Activated T-cell treated with anti-CD3 and anti-CD28 coated beads, Interleukin-2, amount 50 U/mL, for 72 hours (primary cell): ENCODE data around the gene OTUB2. TPM values are rescaled to one million over a fixed set of nuclear protein-coding genes. Genes with fewer than 3 reads are reported as not detected.

Experiments used
- ATAC-seq, 2 donors: fragments of 150-1000 bp; cut with Tn5 transposase; replicated peaks in 1 of 2; 2 replicates each; pipeline ENCODE4 v1.10.0; 2021; ENCODE audit warnings: moderate library complexity in 2 of 2, mild to moderate bottlenecking in 1 of 2
- DNase-seq, 2 donors: peaks; one replicate each; pipeline ENCODE4 v3.0.0; 2021 to 2022; ENCODE audit warnings: mixed read lengths in 1 of 2
- H3K27ac Mint-ChIP-seq: one replicate; pipeline ENCODE4 v1.8.0; 2022; ENCODE audit warnings: mild to moderate bottlenecking, moderate library complexity, mixed read lengths
- H3K27me3 Mint-ChIP-seq: one replicate; pipeline ENCODE4 v1.8.0; 2022; ENCODE audit warnings: low read depth, mixed read lengths
- H3K36me3 Mint-ChIP-seq, 2 donors: one replicate each; pipeline ENCODE4 v1.8.0; 2022; ENCODE audit warnings: mixed read lengths in 2 of 2, mild to moderate bottlenecking in 1 of 2; ENCODE audit not compliant: insufficient read depth in 2 of 2
- H3K4me1 Mint-ChIP-seq: one replicate; pipeline ENCODE4 v1.8.0; 2022; ENCODE audit warnings: low read depth, mixed read lengths
- H3K4me3 Mint-ChIP-seq, 2 donors: one replicate each; pipeline ENCODE4 v1.8.0; 2022; ENCODE audit warnings: mild to moderate bottlenecking in 2 of 2, mixed read lengths in 2 of 2, moderate library complexity in 2 of 2
- H3K9me3 Mint-ChIP-seq, 2 donors: one replicate each; pipeline ENCODE4 v1.8.0; 2022; ENCODE audit warnings: mixed read lengths in 2 of 2
- total RNA-seq, 2 donors: library from RNA; stranded (reverse); gene quantifications; one replicate each; pipeline ENCODE4 v1.2.3, GENCODE V29; 2022

Gene OTUB2
- total RNA-seq, 2 donors from 2014 or later = 1.9 to 2.1 TPM

DNA sequence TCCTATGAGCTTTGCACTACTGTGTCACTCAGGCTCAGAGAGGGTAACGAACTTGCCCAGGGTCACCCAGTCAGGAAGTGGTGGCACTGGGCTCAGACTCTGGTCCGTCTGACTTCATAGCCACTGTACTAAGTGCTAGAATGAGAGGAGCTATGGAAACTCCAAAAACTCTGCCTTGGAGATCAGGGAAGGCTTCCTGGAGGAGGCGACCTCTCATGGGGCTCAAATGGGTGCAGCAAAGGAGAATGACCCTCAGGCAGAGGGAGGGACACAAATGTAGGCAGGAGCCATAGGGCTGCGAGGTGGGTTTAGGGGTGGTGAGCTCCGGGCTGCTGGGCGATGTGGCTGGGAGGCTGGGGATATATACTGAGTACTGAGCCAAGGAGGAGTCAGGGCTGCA lies 25.9 kb upstream of the OTUB2 start:
- H3K36me3 Mint-ChIP-seq = no peaks in the 10 kb centered on the region
- no peaks in the 10 kb centered on the region for H3K9me3 Mint-ChIP-seq
- no peak for ATAC-seq
- H3K4me3 Mint-ChIP-seq = no peak overlapping the region
- peaks cover 4% of the 10 kb centered on the region for H3K27me3 Mint-ChIP-seq
- H3K27ac Mint-ChIP-seq = no peak overlapping the region
- H3K4me1 Mint-ChIP-seq = peaks cover 54% of the 10 kb centered on the region
- no peak for DNase-seq

DNA sequence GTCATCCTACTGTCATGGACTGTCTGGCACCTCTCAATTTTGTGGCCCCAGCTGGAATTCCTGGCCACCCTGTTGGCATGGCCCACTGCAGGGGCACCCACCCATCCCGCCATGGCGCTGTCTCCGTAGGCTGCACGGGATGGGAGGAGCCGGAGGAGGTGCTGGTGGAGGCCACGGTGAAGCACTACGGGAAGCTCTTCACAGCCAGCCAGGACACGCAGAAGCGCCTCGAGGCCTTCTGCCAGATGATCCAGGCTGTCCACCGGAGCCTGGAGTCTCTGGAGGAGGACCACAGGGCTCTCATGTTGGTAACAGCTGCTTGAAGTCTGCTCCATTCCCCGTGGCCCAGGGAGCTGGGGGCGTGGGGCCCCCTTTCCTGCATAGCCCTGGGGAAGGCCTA lies 25.1 kb upstream of the OTUB2 start:
- DNase-seq = no peak
- Mint-ChIP-seq H3K4me3 (no peak overlapping the region), H3K27me3 (peaks cover 6% of the 10 kb centered on the region), H3K9me3 (no peaks in the 10 kb centered on the region), H3K4me1 (peaks cover 46% of the 10 kb centered on the region), H3K36me3 (no peaks in the 10 kb centered on the region), H3K27ac (no peak overlapping the region)
- no peak for ATAC-seq

- H3K27ac Mint-ChIP-seq = no peak overlapping the region
- H3K4me1 Mint-ChIP-seq = peaks cover 42% of the 10 kb centered on the region
- no peaks in the 10 kb centered on the region for H3K36me3 Mint-ChIP-seq
- no peaks in the 10 kb centered on the region for H3K9me3 Mint-ChIP-seq
- DNase-seq = peak; percentile 55 to 69
- H3K4me3 Mint-ChIP-seq = peak overlapping the region; percentile 11 to 34
- peak; percentile 67 to 77 for ATAC-seq
- H3K27me3 Mint-ChIP-seq = peaks cover 6% of the 10 kb centered on the region
These were observed 24.4 kb upstream of the OTUB2 start for GRCh38 chr14:94001501-94002396.

GRCh38 chr14:94003397-94003796 lies 22.7 kb upstream of the OTUB2 start:
- H3K4me3 Mint-ChIP-seq = no peak overlapping the region
- no peak overlapping the region for H3K27ac Mint-ChIP-seq
- peaks cover 6% of the 10 kb centered on the region for H3K27me3 Mint-ChIP-seq
- H3K9me3 Mint-ChIP-seq = no peaks in the 10 kb centered on the region
- no peaks in the 10 kb centered on the region for H3K36me3 Mint-ChIP-seq
- peaks cover 38% of the 10 kb centered on the region for H3K4me1 Mint-ChIP-seq
- ATAC-seq (no peak), DNase-seq (no peak)

GRCh38 chr14:94004015-94004414 lies 22.1 kb upstream of the OTUB2 start:
- Mint-ChIP-seq H3K4me1 (peaks cover 39% of the 10 kb centered on the region), H3K9me3 (no peaks in the 10 kb centered on the region), H3K27me3 (peaks cover 6% of the 10 kb centered on the region), H3K4me3 (no peak overlapping the region), H3K36me3 (no peaks in the 10 kb centered on the region), H3K27ac (no peak overlapping the region)
- ATAC-seq (no peak), DNase-seq (no peak)

GRCh38 chr14:94005324-94006073 lies 20.6 kb upstream of the OTUB2 start:
- Mint-ChIP-seq H3K4me3 (no peak overlapping the region), H3K27me3 (peaks cover 6% of the 10 kb centered on the region), H3K27ac (no peak overlapping the region), H3K9me3 (no peaks in the 10 kb centered on the region), H3K36me3 (no peaks in the 10 kb centered on the region), H3K4me1 (peaks cover 36% of the 10 kb centered on the region)
- ATAC-seq = no peak
- peak in 1 of 2 donors; percentile 31 for DNase-seq

DNA sequence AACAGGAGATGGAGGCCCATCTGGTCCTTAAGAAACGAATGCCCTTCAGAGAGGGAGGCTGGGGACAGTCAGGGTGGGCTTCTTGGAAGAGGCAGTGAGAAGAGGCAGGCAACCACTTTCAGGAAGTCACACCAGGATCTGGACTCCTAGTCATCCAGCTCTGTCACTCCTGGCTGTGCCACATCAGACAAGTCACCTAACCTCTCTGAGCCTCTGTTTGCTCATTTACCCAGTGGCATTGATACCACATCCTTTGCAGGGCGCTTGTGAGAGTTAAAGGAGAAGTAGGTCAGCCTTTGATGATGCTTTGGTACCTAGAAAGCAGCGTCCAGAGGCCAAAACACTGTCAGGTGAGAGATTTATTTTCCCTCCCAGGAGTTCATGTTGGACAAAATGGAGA lies 17.9 kb upstream of the OTUB2 start:
- Mint-ChIP-seq H3K4me1 (peaks cover 40% of the 10 kb centered on the region), H3K9me3 (no peaks in the 10 kb centered on the region), H3K27ac (no peak overlapping the region), H3K27me3 (peaks cover 6% of the 10 kb centered on the region), H3K4me3 (no peak overlapping the region), H3K36me3 (no peaks in the 10 kb centered on the region)
- ATAC-seq (peak; percentile 67 to 71), DNase-seq (no peak)

DNA sequence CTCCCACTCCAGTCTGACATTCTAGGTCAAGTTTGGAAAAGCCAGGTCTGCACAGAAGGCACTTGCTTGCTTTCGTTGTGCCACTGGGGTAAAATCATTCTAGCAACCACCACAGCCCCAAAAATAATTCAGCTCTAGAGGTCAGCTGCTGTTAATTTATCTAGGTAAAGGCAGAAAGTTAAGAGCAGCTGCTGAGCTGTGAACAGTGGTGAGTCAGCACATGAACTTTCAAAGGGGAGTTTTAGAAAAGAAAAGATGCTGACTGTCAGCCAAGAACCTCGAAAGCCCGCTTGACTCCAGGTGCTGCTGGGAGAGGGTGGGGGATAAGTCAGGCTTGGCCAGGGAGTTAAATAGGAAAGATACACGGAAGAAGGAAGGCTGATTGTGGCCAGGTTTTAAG lies 16.4 kb upstream of the OTUB2 start:
- Mint-ChIP-seq H3K27ac (no peak overlapping the region), H3K4me3 (peak overlapping the region; percentile 13 to 41), H3K4me1 (peaks cover 40% of the 10 kb centered on the region), H3K36me3 (no peaks in the 10 kb centered on the region), H3K27me3 (peaks cover 6% of the 10 kb centered on the region), H3K9me3 (no peaks in the 10 kb centered on the region)
- DNase-seq (no peak), ATAC-seq (peak; percentile 35 to 62)

DNA sequence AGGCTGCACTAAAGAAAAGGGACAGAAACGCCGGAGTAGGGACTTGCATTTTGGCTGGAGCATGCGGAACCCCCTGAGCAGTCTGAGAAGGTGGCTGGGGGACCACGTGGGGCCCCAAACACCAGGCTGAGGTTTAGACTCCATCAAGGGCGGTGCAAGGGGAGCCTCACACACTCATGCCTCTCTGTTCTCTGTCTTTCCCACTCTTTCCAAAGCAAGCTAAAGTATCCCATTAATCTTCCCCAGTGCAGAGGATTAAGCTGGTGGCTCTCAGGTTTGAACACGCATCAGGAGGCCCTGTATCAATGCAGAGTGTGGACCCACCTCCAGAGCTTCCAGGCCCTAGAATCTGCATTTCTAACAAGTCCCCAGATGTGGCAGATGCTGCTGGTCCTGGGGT lies 15.5 kb upstream of the OTUB2 start:
- peaks cover 40% of the 10 kb centered on the region for H3K4me1 Mint-ChIP-seq
- no peaks in the 10 kb centered on the region for H3K36me3 Mint-ChIP-seq
- no peaks in the 10 kb centered on the region for H3K27me3 Mint-ChIP-seq
- no peak for ATAC-seq
- DNase-seq = no peak
- H3K9me3 Mint-ChIP-seq = no peaks in the 10 kb centered on the region
- no peak overlapping the region for H3K27ac Mint-ChIP-seq
- no peak overlapping the region for H3K4me3 Mint-ChIP-seq

DNA sequence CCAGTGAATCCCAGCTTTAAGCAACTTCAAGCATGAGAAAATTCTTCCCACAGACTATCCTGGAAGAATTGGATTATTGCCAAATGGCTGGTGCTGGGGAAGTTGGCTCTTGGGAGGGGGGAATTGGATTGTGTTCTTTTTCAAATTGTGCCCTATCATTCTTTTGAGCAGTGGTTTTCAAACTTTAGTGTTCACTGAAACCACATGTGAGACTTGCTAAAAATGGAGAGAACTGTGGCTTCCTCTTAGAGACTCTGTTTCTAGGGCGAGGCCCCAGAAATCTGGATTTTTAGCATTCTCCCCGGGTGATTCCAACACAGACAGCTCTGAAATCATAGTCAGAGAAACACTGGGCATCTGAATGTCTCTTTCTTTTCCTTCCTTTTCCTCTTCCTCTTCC lies 14.3 kb upstream of the OTUB2 start:
- H3K36me3 Mint-ChIP-seq = no peaks in the 10 kb centered on the region
- H3K4me1 Mint-ChIP-seq = peaks cover 40% of the 10 kb centered on the region
- no peaks in the 10 kb centered on the region for H3K27me3 Mint-ChIP-seq
- ATAC-seq (peak in 1 of 2 donors; percentile 39), DNase-seq (no peak)
- H3K4me3 Mint-ChIP-seq = peak overlapping the region in 1 of 2 donors; percentile 52
- H3K9me3 Mint-ChIP-seq = no peaks in the 10 kb centered on the region
- peak overlapping the region; percentile 87 for H3K27ac Mint-ChIP-seq

DNA sequence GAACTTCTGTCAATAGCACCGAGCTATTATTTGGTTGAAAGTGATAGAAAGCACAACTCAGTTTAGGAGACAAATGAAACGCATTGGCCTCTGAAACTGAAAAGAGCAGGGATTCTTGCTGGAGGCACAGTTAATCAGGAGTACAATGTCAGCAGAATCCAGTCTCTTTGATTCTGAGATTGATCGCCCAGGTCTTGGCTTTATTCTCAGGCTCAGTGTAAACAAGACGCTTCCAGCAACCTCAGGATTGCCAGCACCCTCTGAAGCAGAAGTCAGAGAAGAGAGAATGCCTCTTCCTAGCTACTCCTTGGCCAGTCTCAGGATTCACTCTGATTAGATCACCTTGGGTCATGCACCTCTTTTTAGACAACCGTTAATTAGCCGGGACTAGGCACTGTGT lies 11.8 kb upstream of the OTUB2 start:
- no peak for DNase-seq
- H3K36me3 Mint-ChIP-seq = no peaks in the 10 kb centered on the region
- H3K4me3 Mint-ChIP-seq = no peak overlapping the region
- H3K27me3 Mint-ChIP-seq = no peaks in the 10 kb centered on the region
- ATAC-seq = no peak
- H3K9me3 Mint-ChIP-seq = no peaks in the 10 kb centered on the region
- H3K4me1 Mint-ChIP-seq = peaks cover 26% of the 10 kb centered on the region
- H3K27ac Mint-ChIP-seq = no peak overlapping the region

DNA sequence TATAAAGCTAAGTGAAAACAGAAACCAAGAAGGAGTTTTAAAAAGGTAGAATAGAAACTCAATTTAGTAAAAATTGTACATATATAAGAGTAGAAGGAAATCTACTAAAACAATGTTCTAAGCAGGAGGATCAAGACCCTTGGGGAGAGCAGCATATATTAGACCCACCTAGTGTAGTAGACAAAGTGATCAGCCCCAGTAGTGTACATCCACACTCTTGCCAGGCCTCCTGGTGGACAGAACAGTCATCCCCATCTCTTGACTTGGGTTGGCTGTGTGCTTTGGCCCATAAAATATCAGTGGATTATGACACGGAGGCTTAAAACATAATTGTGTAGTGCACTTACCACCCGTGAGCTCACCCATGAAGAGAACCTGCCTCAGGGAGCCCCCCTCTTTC lies 10.9 kb upstream of the OTUB2 start:
- Mint-ChIP-seq H3K4me3 (no peak overlapping the region), H3K36me3 (no peaks in the 10 kb centered on the region), H3K9me3 (no peaks in the 10 kb centered on the region), H3K4me1 (peaks cover 21% of the 10 kb centered on the region), H3K27me3 (no peaks in the 10 kb centered on the region), H3K27ac (no peak overlapping the region)
- no peak for DNase-seq
- ATAC-seq = no peak

DNA sequence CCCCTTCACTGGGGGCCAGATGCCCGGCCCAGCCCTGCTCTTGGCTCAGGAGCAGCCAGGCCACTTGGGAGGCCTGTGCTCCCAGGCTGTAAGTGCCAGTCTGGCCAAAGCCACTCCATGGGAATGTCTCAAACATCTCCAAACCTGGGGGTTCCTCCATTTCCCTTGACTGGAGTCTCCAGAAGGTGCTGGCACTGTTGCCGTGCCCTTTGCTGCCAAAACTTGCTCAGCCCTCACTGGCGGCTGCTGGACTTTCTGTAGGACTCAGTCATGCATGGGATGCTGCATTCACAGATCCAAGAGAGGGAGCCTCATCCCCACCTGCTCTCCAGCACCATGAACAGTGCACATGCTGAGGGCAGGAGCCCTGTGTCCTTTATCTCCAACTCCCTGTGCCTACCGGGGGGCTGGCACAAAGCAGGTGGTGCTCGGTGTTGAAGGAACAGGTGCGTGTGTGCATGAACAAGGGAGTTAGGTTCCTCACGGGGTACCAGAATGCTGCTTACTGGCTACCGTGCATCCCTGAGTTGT lies 9.6 kb upstream of the OTUB2 start:
- H3K27ac Mint-ChIP-seq = no peak overlapping the region
- H3K27me3 Mint-ChIP-seq = no peaks in the 10 kb centered on the region
- ATAC-seq (no peak), DNase-seq (no peak)
- H3K36me3 Mint-ChIP-seq = no peaks in the 10 kb centered on the region
- H3K4me1 Mint-ChIP-seq = peaks cover 25% of the 10 kb centered on the region
- H3K9me3 Mint-ChIP-seq = no peaks in the 10 kb centered on the region
- H3K4me3 Mint-ChIP-seq = no peak overlapping the region
